H7 (cell line): ENCODE measurements around the gene TAAR9. TPM values are rescaled to one million over a fixed set of nuclear protein-coding genes. Genes with fewer than 3 reads are reported as not detected.

Source experiments
- DNase-seq: peaks from one replicate; pipeline ENCODE4 v3.0.0; 2012
- H3K27me3 ChIP-seq: 2 replicates; pipeline ENCODE4 v1.6.0; 2011; ENCODE audit warnings: mild to moderate bottlenecking, low read length; ENCODE audit not compliant: control insufficient read depth, insufficient read depth
- H3K36me3 ChIP-seq: replicated peaks from 2 replicates; pipeline ENCODE4 v1.5.1; 2011; ENCODE audit warnings: low read length; ENCODE audit not compliant: control insufficient read depth, insufficient read depth
- H3K4me3 ChIP-seq: 2 replicates; pipeline ENCODE4 v1.5.1; 2011; ENCODE audit warnings: low read depth, mild to moderate bottlenecking, control low read depth, low read length, moderate library complexity; ENCODE audit not compliant: insufficient read depth
- total RNA-seq: library from RNA; depleted of rRNA; stranded (reverse); fragments of >200 nt; shearing (Covaris generic); gene quantifications from 2 replicates; pipeline ENCODE4 v1.2.3, GENCODE V29; 2014

The TAAR9 gene
- total RNA-seq, 1 experiment from 2014 or later: not detected

DNA sequence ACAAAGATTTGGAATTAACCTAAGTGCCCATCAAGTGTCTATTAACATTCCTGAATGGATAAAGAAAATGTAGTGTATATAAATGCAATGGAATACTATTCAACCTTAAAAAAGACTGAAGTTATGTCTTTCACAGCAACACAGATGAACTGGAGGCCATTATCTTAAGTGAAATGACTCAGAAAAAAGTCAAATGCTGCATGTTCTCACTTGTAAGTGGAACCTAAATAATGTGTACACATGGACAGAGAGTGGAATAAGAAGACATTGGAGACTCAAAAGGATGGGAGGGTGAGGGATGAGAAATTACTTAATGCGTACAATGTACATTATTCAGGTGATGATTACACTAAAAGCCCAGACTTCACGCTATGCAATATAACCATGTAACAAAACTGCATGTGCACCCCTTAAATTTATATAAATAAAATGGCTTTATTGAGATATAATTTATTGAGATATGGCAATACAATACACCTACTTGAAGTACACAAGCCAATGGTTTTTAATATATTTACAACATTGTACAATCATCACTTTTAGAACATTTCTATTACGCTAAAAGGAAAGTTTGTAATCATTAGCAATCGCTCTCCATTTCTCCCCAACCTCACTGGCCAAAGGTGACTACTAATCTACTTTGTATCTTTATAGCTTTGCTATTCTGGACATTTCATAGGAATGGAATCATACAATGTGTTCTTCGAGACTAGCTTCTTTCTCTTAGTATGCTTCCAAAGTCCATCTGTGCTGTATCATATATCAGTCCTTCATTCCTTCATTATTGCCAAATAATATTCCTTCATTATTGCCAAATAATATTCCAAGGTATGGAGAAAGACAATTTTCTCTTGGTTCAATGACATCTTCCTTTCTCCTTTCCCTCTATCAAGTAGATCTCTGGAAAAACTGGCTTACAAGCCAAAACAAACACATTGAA lies 30.9 kb upstream of the TAAR9 start:
- Histone ChIP-seq H3K27me3 (no peaks in the 10 kb centered on the region), H3K36me3 (0 out of 2 replicates have a peak, but pooled peaks cover 2% of the 10 kb centered on the region)

DNA sequence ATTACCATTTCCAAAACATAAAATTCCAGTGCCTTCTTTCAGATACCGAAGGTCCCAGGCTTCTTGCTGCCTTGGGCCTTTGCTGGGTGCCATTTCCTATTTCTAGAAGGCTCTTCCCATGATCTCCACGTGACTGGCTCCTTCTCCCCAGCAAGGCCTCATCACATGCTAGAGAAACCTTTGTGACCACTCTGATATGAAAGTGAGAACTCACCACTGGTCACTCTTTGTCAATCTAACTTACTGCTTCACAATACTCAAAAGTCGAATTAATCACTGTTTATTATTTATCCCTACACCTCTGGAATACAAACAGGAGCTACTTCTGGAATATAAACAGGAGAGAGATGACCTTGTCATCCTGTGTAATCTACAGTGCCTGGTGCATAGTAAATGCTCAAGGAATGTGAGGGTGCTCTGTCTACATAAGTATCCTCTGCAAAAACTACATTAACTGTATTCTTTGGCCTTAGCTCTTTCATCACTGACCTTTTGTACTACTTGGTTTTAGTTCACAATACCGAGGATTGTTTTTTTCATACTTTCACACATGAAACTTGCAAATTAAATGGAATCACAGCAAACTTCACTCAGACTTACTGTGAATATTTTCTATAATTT lies 26.8 kb upstream of the TAAR9 start:
- Histone ChIP-seq H3K36me3 (0 out of 2 replicates have a peak, but pooled peaks cover 2% of the 10 kb centered on the region), H3K27me3 (no peaks in the 10 kb centered on the region), H3K4me3 (no peak overlapping the region)
- DNase-seq: no peak

More for the DNA sequence above, 30.9 kb upstream of the TAAR9 start:
- no peak overlapping the region for H3K4me3 ChIP-seq
- DNase-seq: no peak

DNA sequence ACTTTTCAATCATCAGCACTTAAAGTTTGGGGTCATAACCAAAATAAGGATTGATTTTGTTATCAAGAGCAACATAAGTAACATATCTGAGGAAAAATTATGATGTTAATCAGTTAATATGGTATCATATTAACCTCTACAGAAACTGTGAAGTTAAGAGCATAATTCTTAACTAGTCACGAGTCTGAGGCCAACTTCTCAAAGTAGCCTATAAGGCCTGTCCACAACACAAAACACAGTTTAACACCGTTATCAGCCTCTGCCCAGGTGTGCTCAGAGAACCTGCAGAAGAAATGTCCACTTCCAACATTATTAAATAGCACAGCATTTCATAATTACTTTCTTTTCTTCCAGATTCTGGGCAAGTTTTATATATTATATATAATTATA lies 26.3 kb upstream of the TAAR9 start:
- Histone ChIP-seq H3K36me3 (0 out of 2 replicates have a peak, but pooled peaks cover 2% of the 10 kb centered on the region), H3K4me3 (no peak overlapping the region), H3K27me3 (no peaks in the 10 kb centered on the region)
- DNase-seq: no peak

DNA sequence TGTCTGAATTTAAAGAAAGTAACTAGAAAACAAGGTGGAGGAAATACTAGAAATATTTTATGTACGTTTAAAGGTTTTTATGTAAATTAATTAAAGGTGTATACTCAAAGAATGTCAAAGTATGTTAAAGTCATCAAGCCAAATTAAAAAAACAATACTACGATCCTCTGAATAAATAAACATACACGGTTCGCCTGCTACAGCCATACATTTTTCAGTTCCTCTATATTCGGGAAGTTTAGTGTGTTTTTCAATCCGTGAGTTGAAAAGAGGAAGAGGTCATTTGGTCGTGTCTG lies 25.8 kb upstream of the TAAR9 start:
- Histone ChIP-seq H3K36me3 (0 out of 2 replicates have a peak, but pooled peaks cover 2% of the 10 kb centered on the region), H3K4me3 (peak overlapping the region; percentile 86), H3K27me3 (no peaks in the 10 kb centered on the region)
- no peak for DNase-seq

DNA sequence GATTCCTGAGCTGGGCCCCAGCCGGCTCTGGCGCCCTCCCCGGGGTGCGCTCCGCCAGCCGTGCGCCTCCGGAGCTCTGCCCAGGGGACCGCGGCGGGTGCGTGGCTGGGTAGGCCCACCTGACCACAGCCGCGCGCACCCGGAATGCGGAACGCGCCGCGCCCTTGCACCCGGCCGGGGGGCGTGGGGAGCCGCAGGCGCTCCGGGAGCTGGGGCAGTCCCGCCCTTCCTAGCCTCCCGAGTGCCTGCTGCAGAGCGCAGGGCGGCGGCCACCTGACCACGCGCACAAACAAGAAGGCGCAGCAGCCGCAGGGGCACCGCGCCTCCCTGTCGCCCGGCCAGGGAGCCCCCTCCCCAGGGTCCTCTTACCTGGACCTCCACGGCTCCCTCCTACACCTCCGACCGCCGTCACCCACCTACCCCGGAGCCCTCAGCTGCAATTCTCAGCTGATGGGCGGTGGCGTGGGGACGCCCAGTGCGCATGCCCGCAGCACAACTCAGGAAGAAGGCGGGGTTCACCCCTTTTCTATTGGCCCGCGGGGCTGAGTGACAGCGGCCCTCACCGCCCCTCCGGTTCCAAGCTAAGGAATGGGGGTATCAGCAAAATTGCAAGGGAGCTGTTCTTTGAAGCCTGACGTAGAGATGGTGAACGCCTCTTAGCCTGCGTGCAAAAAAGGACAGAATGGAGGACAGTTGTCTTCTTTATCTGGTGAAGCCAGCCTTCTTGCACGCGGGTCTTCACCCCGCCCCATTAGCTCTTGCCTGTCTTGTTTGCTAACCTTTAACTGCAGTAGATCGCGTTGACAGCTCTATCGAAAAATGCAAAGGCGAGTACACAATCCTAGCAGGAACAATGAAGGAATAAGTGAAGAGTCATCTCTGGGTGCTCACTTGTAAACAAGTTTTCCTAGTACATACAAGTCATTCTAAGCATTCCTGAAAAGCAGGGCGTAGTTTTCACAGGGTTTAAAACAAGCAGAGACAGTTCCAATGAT lies 25.1 kb upstream of the TAAR9 start, which contains the start of gene STX7:
Gene STX7 (minus strand): TSS at position 479 of the 995 bp plus-strand sequence. CDS start 9,586 bp downstream, outside the sequence.
- 0 out of 2 replicates have a peak, but pooled peaks cover 2% of the 10 kb centered on the region for H3K36me3 ChIP-seq
- H3K4me3 ChIP-seq: peak within 1 kb of the TSS; percentile 86
- DNase-seq: peak; percentile 92
- H3K27me3 ChIP-seq: no peaks in the 10 kb centered on the region

DNA sequence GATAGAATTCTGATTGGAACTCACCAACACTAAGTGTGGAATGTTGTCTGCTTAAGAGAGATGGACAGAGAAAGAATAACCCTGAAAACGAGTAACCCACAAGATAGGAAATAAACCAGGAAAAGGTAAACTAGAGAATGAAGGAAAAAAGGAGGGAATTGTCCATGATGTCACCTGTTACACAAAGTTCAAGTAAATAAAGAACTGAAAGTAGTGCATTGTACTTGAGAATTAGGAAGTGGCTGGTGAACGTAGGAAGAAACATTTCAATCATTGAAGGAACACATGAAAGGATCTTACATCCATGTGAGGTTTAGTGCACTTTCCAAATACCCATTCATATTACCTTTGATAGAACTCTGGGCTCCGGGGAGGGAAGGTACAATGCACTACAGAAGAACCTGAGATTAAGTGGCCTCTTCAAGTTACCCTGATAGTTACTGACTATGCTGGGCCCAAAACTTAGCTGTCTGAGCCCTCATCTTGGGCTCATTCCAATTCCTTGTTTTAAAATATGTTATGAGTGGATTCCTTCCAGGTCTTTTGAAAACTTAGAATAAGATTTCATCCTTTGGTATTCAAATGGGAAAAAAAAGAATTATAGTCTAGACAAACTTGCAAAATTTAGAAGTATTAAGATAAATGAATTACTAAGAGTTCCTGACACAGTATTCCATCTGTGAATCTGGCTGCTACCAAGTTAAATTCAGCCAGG lies 24.1 kb upstream of the TAAR9 start:
- no peak for DNase-seq
- H3K4me3 ChIP-seq: no peak overlapping the region
- H3K36me3 ChIP-seq: no peaks in the 10 kb centered on the region
- H3K27me3 ChIP-seq: no peaks in the 10 kb centered on the region

DNA sequence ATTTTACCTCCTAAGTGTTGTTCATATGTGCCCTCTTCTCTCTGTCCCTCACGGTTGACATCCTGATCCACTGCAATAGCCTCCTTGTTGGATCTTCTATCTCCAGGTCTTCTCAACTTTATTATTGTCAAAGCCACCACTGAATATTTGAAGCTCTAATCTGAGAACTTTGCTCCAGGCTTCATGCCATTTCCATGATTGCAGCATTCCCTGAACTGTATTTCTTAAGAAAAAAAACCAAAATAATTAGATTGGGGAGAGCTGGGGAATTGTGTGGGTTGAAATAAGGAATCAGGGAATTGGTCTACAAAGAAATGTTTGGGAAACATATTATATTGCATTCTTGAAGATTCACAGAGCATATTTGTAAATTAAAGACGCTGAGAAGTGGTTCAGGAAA lies 22.7 kb upstream of the TAAR9 start:
- Histone ChIP-seq H3K4me3 (no peak overlapping the region), H3K36me3 (no peaks in the 10 kb centered on the region), H3K27me3 (no peaks in the 10 kb centered on the region)
- DNase-seq: no peak

DNA sequence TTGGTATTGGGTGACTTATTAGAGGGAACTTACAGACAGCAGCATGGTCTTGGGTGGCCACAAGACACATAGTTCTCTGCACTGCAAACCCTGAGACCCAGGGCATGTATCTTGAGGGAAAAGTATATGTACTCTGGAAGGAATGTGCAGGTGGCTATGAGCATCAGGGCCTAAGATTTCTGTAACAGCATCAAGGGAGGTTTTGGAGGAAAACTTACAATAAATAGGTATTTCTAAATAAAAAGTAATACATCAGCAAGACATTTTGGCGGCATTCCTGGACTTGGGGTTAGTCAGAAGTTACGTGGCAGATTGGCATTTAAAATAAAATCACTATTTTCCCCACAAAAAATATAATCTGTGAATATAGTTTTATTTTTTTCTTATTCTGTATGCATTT lies 17.1 kb upstream of the TAAR9 start:
- no peak for DNase-seq
- H3K4me3 ChIP-seq: no peak overlapping the region
- H3K27me3 ChIP-seq: no peaks in the 10 kb centered on the region
- no peaks in the 10 kb centered on the region for H3K36me3 ChIP-seq

DNA sequence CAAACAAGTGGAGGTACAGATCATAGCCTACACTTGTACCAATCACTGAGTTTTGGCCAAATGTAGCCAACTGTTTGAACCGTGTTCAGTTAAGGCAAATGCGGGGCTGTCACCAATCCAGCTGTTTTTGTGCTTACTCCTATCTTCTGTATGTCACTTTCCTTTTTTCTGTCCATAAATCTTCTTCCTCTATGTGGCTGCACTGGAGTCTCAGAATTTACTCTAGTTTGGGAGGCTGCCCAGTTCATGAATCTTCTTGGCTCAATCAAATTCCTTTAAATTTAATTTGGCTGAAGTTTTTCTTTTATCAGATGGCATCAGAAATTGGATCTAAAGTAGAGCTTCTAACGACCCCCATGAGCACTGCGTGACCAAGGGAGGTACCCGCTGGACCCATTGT lies 13.4 kb upstream of the TAAR9 start:
- no peak for DNase-seq
- H3K4me3 ChIP-seq: no peak overlapping the region
- H3K27me3 ChIP-seq: no peaks in the 10 kb centered on the region
- H3K36me3 ChIP-seq: no peaks in the 10 kb centered on the region

DNA sequence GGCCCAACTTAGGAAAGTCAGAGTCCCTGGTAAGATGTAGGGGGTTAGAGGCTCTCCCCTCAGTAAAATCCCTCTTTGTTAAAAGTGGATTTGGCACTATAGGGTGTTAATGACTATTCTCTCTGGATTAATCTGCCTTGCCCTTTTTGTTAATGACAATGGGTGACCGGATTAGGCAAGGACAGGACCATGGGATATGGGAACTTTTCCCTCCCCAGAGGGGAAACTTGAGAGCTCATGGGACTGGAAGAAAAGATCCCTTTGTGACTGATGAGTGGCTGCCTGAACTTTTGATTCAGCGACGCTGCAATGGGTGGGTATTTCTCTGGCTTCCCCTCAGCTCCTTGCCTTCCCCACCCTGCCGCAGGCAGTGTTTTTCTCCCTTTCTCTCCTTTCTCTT lies 12.2 kb upstream of the TAAR9 start:
- H3K4me3 ChIP-seq: no peak overlapping the region
- no peaks in the 10 kb centered on the region for H3K27me3 ChIP-seq
- no peaks in the 10 kb centered on the region for H3K36me3 ChIP-seq
- no peak for DNase-seq

DNA sequence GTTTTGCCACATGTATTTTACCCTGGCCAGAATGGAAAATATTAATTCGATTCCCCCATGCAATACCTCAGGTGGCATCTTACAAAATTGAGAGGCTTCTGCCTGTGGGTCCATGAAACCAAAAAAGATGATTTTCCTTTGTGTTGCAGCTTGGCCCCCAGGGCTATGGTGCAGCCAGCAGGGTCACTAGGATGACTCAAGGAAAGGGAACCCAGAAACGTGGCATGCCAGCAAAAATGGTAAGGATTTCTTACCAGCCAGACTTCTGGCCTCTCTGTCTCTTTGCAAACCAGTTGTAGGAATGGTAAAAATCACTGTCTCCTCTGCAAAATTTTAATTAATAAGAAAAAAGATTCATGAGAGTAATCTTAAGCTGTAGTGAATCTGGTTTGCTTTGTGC lies 11.6 kb upstream of the TAAR9 start:
- H3K36me3 ChIP-seq: no peaks in the 10 kb centered on the region
- no peaks in the 10 kb centered on the region for H3K27me3 ChIP-seq
- no peak overlapping the region for H3K4me3 ChIP-seq
- DNase-seq: no peak

DNA sequence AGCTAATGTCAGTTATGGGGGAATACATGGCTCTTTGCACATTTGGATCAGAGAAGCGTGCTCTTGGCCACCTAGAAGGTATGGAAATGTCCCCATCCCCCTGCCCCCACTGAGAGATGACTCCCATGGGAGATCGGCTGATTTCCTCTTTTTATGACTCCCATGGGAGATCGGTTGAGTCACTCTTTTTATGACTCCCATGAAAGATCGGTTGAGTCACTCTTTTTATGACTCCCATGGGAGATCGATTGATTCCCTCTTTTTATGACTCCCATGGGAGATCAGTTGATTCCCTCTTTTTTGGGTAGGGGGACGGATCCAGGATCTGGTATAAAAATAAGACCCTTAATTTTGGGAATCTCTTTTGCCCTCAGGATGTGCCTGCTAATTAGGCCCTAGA lies 10.3 kb upstream of the TAAR9 start:
- no peaks in the 10 kb centered on the region for H3K27me3 ChIP-seq
- H3K36me3 ChIP-seq: no peaks in the 10 kb centered on the region
- no peak for DNase-seq
- no peak overlapping the region for H3K4me3 ChIP-seq

DNA sequence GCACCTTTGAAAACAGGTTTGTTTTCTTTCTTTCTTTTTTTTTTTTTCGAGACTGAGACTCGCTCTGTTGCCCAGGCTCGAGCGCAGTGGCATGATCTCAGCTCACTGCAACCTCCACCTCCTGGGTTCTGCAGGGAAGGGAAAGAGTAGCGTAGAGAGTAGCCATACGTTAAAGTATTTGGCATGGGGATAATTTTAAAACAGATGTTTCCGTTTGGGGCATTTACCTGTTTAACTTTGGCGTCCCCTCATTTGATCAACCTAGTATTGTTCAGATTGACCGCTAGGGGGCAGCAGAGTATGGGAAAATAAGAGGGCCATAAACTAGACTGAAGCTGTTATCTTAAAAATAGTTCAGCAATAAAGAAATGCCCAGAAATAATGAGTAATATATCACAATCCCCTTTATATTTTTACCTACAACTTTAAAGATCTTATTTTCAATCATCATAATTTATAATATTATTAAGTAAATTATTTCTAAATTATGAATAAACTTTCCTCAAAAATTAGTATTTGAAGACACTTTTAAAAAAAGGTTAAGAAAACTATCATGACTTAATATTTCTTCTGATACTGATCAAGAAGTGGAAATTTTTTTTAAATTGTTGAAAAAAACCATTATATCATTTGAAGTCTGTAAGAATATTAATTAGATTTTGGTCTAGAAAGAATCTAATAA lies 7.6 kb upstream of the TAAR9 start:
- Histone ChIP-seq H3K27me3 (no peaks in the 10 kb centered on the region), H3K36me3 (no peaks in the 10 kb centered on the region), H3K4me3 (no peak overlapping the region)
- DNase-seq: peak; percentile 26
